DMS 273 (cell line): ENCODE results near the gene MOCS3.

Experiments
- DNase-seq: peaks from one replicate; lab custom pipeline; 2025; ENCODE audit not compliant: unreplicated experiment; lab: John Stamatoyannopoulos, UW

Gene MOCS3, protein sequence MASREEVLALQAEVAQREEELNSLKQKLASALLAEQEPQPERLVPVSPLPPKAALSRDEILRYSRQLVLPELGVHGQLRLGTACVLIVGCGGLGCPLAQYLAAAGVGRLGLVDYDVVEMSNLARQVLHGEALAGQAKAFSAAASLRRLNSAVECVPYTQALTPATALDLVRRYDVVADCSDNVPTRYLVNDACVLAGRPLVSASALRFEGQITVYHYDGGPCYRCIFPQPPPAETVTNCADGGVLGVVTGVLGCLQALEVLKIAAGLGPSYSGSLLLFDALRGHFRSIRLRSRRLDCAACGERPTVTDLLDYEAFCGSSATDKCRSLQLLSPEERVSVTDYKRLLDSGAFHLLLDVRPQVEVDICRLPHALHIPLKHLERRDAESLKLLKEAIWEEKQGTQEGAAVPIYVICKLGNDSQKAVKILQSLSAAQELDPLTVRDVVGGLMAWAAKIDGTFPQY

DNA sequence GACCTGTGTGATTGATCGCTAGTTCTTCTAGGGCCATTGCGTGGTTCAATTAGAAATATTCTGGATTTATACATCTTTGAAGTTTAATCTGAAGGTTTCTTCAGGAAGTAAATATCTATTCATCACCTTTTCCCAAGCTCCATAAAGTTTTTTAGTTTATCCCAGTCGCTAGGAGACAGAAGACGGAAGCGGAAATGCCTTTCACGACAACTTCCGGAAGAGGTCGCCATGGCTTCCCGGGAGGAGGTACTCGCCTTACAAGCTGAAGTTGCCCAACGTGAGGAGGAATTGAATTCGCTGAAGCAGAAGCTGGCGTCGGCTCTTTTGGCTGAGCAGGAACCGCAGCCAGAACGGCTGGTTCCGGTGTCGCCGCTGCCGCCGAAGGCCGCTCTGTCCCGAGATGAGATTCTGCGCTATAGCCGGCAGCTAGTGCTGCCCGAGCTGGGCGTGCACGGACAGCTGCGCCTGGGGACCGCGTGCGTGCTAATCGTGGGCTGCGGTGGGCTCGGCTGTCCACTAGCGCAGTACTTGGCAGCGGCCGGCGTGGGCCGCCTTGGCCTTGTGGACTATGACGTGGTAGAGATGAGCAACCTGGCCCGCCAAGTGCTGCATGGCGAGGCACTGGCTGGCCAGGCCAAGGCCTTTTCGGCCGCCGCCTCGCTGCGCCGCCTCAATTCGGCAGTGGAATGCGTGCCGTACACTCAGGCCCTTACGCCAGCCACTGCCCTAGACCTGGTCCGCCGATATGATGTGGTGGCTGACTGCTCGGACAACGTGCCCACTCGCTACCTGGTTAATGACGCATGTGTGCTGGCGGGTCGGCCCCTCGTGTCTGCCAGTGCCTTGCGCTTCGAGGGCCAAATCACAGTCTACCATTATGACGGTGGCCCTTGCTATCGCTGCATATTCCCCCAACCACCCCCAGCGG lies at the start of gene MOCS3:
Gene MOCS3, plus strand, starts transcription at position 204 of the 928 bp plus-strand sequence. Its CDS starts 25 bp downstream, at position 229.
- peak; percentile 97 for DNase-seq

DNA sequence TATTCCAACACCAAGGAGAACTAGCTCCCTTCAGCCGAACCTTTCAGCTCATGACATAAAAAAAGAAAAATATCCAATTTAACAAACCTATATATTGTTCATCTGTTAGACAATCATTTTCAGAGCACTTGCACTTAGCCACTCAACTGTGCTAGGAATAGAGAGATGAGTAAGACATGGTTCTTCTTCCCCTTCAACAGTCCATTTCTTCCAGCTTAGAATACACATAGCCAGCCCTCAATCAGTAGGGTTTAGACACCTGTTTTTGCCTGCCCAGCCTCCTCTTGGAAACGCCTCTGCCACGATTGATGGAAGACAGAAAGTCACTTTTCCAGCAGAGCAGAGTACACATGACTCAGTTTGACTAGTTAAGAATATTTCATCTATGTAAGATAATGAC lies 49.2 kb upstream of the MOCS3 start:
- no peak for DNase-seq

DNA sequence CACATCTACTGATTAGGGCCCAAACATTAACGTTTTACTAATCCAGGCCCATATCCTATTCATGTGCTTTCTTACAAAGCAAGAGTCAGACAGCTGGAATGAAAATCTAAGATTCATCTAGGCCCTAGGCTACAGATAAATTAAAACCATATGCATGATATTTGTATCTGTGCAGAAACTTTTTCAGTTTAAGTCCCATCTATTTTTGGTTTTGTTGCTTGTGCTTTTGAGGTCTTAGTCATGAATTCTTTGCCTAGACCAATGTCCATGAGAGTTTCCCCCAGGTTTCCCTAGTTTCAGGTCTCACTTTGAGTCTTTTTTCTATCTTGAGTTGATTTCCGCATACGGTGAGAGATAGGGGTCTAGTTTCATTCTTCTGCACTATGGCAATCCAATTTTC lies 47.6 kb upstream of the MOCS3 start:
- DNase-seq, result no peak

DNA sequence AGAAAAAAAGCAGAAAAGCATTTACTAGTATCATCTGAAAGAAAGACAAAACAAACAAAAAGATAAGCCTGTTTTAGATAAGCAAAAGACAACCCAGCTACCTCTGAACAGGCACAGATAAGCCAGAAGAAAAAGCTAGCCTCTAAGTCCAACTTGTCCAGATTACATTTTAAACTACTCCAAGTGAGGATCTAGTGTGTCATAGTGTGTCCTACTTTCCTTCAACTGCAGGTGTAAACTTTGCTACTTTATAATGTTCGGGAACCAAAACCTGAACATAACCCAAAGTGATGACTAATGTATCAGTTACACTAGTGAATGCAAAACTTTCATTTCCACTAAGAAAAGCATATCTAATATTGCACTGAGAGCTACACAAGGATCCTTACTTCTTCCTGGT lies 46.9 kb upstream of the MOCS3 start:
- DNase-seq, result no peak

DNA sequence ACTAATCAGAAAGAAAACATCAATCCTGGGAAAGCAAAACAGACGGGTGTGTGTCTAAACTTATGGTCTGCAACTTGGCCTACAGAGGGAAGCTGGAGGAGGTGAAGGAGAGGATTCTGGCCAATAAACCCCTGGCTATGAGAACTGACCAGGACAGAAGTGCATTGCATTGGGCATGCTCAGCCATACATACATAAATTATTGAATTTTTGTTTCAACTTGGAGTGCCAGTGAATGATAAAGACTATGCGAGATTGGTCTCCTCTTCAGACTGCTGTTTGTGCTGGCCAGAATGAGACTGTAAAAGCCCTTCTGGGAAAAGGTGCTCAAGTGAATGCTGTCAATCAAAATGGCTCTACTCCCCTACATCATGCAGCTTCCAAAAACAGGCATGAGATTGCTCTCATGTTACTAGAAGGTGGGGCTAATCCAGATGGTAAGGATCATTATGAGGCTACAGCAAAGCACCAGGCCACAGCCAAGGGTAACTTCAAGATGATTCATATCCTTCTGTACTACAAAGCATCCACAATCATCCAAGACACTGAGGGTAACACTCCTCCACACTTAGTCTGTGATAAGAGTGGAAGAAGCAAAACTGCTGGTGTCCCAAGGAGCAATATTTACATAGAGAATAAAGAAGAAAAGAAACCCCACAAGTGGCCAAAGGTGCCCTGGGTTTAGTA lies 44.8 kb upstream of the MOCS3 start:
- DNase-seq, result peak; percentile 78

DNA sequence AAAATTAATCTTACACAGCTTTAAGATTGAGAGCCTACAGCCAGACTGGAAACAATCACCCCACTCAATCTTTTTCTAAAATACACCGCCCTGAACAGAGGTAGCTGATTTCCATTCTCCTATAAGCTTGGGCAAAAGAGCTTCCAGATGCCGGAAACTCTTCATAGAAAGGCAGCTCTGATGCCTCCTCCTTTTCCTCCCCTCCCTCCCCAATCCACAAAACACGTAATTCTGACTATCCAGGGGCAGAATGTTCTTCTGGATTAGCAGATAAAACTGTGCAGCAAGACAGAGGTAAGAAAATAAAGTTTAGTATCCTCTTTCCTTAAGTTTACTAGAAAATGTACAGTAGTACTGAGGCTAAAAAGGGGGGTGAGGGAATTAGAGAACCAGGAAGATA lies 43.2 kb upstream of the MOCS3 start:
- no peak for DNase-seq

DNA sequence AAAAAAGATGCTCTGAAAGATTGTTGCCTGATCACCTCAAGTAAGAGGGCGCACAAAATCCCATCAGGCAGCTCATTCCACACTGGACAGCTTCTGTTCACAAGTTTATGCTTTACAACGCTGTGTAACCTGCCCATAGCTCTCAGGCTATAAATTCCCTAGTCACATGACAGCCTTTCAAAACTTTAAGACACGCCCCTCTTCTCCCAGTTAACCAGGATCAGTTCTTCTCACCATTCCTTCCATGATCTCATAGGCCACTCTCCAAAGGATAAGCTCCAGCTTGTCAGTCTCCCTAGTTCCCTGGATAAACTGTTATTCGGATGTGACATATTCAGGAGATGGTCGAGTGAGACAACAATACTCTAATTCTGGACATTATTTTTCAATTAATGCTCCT lies 42.4 kb upstream of the MOCS3 start:
- peak; percentile 50 for DNase-seq

DNA sequence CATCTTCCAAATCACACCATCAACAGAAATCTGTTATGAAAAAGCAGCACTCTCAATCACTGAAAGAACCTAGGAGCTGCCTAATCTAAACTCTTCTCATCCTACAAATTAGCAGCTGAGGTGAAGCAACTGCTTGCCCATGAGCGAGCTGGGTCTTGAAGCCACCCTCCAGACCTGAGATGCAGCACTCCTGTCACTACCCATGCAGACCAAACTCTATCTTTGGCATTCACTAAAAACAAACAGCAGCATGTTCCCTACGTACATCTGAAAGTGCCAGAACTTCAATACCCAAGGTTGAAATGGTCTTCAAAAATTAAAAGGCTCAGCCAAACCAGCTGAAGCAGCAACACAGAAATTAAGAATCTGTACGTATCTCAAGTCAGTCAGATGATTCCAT lies 41.7 kb upstream of the MOCS3 start:
- no peak for DNase-seq

DNA sequence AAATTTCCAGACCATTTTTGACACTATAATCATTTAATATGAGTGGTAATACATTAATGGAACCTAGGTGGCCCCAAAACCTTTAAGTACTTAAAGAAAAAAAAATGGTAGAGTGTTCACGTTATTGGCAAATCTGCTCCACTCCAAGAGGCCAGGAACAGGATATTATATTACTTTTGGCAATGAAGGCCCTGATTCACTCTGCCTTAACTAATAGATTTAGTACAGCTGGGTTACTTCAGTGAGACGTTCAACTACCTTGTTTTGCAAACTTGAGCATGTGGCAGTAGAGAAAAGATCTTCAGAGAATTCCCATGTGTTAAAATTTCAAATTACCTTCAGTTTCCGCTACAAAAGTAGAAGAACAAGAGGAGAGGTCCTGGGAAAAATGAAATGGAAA lies 40.2 kb upstream of the MOCS3 start:
- DNase-seq, result peak; percentile 32

DNA sequence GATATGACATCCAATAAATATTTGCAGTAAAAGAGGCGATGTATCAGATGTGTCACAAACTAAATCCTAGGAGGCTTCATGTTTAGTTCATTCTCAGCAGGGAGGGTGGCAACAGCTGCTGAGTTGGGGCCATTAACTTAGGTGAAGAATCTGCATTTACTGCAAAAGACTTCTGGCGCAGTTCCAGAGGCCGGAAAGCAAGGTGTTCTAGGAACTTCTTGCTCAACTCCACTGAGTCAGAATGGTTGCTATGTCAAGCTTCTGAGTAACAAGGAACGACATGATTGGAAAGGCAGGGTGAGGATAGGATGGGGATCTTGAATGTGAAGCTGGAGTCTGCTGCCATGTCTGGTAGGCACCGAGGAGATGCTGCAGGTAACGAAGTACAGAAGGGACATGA lies 39.1 kb upstream of the MOCS3 start:
- DNase-seq, result peak; percentile 57

DNA sequence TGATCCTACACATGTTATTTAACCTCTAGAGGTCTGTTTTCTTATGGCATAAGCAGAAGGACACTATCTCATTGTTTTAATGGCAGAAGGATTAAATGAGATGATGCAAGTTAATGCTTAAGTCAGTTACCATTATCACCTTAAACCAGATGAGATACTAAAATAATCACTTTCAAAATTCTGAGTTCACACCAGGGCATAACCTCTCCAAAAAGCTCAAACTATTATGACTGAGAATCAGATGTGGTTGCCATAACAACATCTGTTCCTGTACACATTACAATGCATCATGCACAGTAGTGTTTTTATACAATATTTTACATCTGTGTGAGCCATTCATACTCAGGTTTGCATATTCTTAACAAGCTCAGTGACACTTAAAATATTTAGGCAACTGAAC lies 37.6 kb upstream of the MOCS3 start:
- DNase-seq, result peak; percentile 32

DNA sequence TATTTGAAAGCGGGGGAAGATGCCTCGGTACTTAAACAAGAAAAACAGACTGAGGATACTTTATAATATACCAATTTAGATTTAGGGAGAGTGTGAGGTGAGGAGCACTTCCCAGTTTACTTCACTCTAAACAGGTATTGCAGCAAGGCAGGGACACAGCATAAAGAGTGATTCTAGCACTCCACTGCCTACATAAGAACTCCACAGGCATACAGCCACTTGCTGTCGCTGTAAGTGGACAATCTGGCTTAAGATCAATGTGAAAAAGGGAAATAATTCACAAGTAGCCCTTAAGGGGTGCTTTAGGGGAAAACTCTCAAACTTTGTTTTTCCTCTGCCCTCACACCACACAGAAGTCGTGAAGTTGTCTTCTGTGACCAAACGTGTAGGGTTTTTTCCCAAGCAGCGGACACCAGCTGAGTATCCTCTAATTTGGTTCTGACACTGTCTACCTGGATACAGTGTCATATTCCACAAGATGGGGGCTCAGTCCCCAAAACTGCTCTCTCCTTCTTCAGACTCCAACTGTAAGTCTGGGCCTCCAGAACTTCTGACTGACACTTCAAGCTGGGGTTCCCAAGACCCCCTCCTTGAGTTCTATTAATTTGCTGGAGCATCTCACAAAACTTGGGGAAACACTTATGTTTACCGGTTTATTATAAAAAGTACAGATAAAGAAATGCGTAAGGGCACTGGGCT lies 36.7 kb upstream of the MOCS3 start:
- DNase-seq, result no peak

DNA sequence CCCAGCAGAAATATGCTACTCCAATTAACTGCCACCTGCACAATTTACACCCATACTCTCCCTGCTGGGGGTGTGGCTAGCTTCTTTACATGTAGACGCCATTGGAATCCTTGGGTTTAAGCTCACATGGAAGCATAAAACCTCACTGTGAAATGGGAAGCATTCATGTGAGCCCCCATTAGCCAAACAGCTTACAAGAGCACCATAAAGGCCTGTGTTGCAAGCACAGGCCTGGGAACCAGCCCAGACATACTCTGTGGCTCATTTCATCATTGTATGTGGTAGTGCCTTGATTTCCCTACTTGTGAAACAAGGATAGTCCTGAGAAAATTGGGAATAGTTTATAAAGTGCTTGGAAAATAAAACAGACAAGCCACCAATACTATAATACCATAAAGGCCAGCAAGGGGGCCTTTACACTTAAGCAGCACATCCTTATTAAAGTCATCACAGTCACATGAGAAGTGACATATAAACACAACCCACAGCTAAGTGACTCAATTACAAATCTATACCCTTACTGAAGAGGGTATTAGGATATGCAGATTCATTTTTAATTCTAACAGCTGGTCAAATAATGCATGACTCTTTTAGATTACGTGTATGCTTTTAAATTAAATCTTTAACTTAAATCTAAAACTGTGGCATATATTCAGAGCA lies 34.2 kb upstream of the MOCS3 start:
- no peak for DNase-seq

DNA sequence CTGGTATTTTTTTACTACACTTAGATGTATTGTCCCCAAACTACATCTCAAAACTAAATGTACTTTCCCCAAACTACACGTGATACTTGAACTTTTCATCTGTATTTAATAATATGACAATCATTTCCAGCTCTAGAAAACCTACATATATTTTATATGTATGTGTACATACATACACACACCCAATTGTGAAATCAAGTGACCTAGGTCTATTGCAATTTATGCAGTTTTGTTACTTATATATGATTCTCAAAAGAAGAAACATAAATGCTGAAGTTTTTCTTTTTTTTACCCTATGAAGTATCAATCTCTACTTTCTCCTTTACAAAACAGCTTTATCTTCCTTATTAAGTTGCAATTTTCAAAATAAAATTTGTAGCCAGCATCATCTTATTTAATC lies 32.1 kb upstream of the MOCS3 start:
- no peak for DNase-seq

DNA sequence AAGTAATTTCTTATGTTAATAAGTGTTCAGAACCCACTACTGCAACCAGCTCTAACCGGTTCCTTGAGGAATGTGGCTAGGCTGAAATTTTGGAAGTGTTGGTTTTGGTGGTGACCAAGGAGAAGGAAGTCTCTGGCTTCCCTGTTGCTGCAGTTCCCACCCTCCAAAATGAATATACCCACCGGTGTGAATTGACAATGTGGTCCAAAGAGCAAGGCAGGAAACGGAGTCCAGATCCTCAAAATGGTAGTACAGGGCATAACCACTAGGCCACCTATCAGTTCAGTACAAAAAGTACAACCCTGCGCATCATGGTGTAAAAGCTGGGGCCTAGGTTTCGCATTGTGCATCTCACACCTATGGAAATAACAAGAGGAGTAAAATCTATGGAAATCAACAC lies 30.1 kb upstream of the MOCS3 start:
- peak; percentile 7 for DNase-seq

DNA sequence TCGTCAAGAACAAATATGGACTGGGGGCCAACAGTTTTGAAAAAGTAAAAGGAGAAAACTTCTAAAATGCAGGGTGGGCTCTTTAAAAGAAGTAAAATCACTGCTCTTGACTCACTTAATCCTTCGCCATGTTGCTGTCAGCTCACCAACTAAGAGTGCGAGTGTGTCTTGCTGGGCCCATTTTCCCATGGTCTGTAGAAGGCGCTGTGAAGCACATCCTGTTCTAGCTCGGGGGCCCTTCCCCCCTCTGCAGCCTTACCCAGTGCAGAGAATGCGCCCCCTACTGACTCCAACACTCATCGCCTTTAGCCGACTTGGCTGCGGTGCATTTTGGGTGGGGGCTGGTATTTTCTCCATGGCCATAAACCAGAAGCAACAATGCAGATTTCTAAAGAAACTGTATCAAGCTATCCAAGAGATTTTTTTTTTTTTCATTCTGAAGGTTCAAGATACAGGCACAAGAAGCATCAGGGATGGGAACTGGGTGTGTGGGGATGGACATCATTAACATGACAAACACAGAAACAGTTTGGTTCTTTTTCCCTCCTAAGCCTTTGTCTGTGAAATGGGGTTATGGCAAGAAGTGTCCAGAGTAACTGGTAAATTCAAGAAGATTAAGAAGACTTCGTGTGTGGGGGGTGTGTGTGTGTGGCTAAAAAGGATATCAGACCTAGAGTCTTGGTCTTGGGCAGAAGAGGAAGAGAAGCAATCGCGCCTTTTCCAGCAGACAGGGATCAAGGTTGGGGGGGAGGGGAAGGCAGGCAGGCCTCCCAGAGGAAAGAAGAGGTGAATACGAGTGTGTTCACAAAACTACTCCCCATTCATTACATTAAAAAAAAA lies 29.1 kb upstream of the MOCS3 start:
- DNase-seq, result peak; percentile 98

DNA sequence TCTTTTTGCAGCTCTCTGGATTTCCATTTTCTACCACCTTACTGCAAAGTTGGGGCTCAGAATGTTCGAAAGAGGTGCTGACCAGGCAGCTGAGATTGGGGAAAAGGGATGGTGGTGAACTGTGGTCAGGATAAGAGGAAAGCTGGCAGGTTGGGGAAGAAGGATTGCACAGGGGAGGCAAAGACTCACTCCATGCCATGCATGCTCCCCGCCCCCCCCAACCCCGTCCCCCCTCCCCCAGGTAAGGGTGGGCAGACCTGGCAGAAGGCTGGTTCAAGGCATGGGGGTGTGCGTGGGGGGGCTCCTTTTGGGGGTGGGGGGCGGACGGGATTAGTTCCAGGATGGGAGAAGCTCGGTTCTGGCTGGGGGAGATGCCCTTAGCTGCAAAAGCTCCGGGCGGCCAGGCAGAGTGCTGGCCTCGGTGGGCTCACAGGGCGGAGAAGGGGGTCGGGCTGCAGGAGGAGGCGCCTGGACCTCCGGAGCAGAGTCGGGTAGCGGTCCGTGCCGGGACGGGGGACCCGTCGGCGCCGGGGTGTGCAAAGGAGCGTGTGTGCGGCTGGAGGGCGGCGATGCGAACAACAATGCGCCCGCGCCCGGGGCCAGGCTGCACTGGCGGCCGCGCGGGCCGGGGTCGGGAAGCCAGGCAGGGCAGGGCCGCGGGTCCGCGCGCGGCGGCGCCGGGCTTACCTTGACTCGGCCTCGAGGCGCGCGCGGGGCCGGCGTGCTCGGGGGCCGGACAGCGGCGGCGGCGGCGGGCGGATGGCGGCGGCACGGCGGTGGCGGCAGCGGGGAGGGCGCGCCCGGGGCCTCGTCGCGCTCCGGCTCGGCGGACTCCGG lies 28.3 kb upstream of the MOCS3 start:
- DNase-seq, result peak; percentile 66

DNA sequence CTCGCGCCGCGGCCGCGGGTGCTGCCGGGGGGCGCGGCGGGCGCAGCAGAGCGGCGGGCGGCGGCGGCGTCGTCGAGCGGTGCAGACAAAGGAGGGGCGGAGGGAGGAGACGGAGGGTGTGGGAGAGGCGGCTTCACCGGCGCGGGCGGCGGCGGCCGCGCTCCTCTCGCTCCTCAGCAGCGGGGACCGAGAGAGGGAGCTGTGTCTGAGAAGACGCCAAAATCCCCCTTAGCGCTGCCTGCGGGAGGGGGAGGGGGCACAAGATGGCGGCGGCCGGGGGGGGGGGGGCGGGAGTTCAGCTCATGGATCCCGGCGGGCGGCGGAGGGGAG lies 27.7 kb upstream of the MOCS3 start:
- no peak for DNase-seq
